ENCODE measurements around the gene HEATR5A. TPM values are rescaled to one million over a fixed set of nuclear protein-coding genes. Genes with fewer than 3 reads are reported as not detected.
A peak's percentile ranks its signal among the peaks of the same experiment; 100 is the strongest.

HEATR5A gene
- total and polyA plus RNA-seq, 2 of the 13 experiments (the other 11 are each of a cell fraction or from before 2014, with no cell fraction given), result 36.4 to 105 TPM

DNA sequence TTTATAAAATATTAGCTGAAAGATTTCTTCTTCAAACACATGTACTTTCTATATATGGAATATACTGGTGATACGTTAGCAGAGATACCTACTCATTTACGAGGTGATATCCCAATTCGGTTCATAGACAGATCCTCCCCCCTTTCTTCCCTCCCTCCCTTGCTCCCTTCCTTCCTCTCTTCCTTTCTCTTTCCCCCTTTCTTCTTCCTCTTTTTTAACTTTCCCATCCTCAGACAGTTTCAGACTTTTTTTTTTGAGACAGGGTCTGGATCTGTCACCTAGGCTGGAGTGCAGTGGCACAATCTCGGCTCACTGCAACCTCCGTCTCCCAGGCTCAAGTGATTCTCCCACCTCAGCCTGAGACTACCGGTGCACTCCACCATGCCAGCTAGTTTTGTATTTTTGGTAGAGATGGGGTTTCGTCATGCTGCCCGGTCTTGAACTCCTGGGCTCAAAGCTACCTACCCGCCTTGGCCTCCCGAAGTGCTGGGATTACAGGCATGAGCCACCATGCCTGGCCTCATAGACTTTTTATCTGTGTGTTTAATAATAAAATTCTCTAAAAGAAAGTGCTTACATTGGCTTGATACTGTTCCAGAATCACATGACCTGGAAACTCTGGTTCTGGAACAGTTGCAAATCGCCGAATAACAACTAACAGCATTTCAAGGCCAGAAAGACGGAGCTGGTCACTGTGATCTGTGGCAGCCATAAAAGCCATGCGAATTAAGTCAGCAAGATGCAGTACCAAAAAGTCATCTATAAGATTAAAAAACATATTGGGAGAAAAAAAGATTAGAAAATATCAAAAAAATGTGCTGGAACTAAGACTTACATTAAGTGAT lies 99.2 kb downstream of the HEATR5A start:
- H4K20me1 ChIP-seq (ENCODE audit: insufficient read depth, low read length), result no peaks in the 10 kb centered on the region
- peaks cover 2 to 6% of the 10 kb centered on the region in 2 experiments; a peak in 3 of 5 replicates for H3K36me3 ChIP-seq (replicated peaks in 1 of 2; ENCODE audit: control insufficient read depth in 1 of 2, insufficient read depth in 2 of 2, low read length in 2 of 2)
- H3K4me3 ChIP-seq (replicated peaks in 1 of 3; ENCODE audit: insufficient read depth in 1 of 3, low read depth in 2 of 3, low read length in 3 of 3), result no peak overlapping the region
- CTCF ChIA-PET (ENCODE audit: low intra/inter-chr PET ratio, low total read pairs), result no interaction called here
- no peak overlapping the region for H3K9ac ChIP-seq (ENCODE audit: insufficient read depth, low read depth, low read length)
- no peak overlapping the region for H2AFZ ChIP-seq (ENCODE audit: low read length)
- in situ Hi-C loops (cut with HindIII; ENCODE audit: extremely low pct_ligation_motif_present, low pct_unique_long_range_greater_than_20kb) (no loop called here), intact Hi-C loops (cut with micrococcal nuclease; ENCODE audit: unreplicated experiment) (no loop called here)
- H3K27me3 ChIP-seq (ENCODE audit: control insufficient read depth in 1 of 2, insufficient read depth in 2 of 2, low read length in 2 of 2), result no peaks in the 10 kb centered on the region
- H3K4me1 ChIP-seq (ENCODE audit: insufficient read depth, low read length), result no peaks in the 10 kb centered on the region
- ATAC-seq (no peak), DNase-seq (ENCODE audit: low spot score) (no peak), FAIRE-seq (no peak)
- POLR2A ChIA-PET, result interaction anchor here (1.0 to 1.5 kb wide), 2 partner anchors 113 to 134 kb away, joined by 3 read pairs; partner anchors contain the start of gene HECTD1
- BruUV-seq (replicated peaks), result no TSS peak
- H3K9me3 ChIP-seq (ENCODE audit: low read length), result no peaks in the 10 kb centered on the region
- no peaks in the 10 kb centered on the region for H3K79me2 ChIP-seq (ENCODE audit: insufficient read depth, low read length)
- TF ChIP-seq, protein P1, sequence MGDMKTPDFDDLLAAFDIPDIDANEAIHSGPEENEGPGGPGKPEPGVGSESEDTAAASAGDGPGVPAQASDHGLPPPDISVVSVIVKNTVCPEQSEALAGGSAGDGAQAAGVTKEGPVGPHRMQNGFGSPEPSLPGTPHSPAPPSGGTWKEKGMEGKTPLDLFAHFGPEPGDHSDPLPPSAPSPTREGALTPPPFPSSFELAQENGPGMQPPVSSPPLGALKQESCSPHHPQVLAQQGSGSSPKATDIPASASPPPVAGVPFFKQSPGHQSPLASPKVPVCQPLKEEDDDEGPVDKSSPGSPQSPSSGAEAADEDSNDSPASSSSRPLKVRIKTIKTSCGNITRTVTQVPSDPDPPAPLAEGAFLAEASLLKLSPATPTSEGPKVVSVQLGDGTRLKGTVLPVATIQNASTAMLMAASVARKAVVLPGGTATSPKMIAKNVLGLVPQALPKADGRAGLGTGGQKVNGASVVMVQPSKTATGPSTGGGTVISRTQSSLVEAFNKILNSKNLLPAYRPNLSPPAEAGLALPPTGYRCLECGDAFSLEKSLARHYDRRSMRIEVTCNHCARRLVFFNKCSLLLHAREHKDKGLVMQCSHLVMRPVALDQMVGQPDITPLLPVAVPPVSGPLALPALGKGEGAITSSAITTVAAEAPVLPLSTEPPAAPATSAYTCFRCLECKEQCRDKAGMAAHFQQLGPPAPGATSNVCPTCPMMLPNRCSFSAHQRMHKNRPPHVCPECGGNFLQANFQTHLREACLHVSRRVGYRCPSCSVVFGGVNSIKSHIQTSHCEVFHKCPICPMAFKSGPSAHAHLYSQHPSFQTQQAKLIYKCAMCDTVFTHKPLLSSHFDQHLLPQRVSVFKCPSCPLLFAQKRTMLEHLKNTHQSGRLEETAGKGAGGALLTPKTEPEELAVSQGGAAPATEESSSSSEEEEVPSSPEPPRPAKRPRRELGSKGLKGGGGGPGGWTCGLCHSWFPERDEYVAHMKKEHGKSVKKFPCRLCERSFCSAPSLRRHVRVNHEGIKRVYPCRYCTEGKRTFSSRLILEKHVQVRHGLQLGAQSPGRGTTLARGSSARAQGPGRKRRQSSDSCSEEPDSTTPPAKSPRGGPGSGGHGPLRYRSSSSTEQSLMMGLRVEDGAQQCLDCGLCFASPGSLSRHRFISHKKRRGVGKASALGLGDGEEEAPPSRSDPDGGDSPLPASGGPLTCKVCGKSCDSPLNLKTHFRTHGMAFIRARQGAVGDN (CRISPR knock-in tag; IDR thresholded peaks at IDR 0.05), result no peak
- TF ChIP-seq SOX6 (IDR thresholded peaks at IDR 0.05) (0 out of 2 replicates have a peak, but pooled peaks have one; percentile 84), SOX6 (CRISPR knock-in tag; IDR thresholded peaks at IDR 0.05) (no peak), ZNF282 (IDR thresholded peaks at IDR 0.05; ENCODE audit: partially characterized antibody) (peak; percentile 54)
- no peak overlapping the region for H3K27ac ChIP-seq (ENCODE audit: extremely low read length, insufficient read depth, low read length)
- no peak overlapping the region for H3K4me2 ChIP-seq (ENCODE audit: low read depth, low read length)
- WGBS (ENCODE audit: low lambda C conversion rate), result 97% methylated on average over 14 of the region's 14 CpGs
